ENCODE data around the gene FRMPD2.

GRCh38 chr10:48227213-48227612 is 47.3 kb downstream of the FRMPD2 start:
- TF ChIP-seq CTCF (IDR thresholded peaks at IDR 0.05) (no peak), POLR2A (IDR thresholded peaks at IDR 0.05) (no peak)

Data from heart left ventricle (tissue), 13 donors.